Left lobe of liver (tissue), 2 donors: ENCODE measurements around the gene CR2. TPM values are rescaled to one million over a fixed set of nuclear protein-coding genes. Genes with fewer than 3 reads are reported as not detected.
"Not testable (repeated sequence)": the region's sequence is repeated elsewhere in the genome, so short reads cannot be mapped to it uniquely, and the experiment has no call there.

Experiments
- ATAC-seq: fragments of 200-7000 bp; cut with Tn5 transposase; one replicate; pipeline ENCODE4 v1.9.1; 2020; ENCODE audit warnings: mild to moderate bottlenecking, moderate library complexity
- DNase-seq: peaks from one replicate; pipeline ENCODE4 v3.0.0-alpha.2; 2020; ENCODE audit warnings: low spot score
- total RNA-seq: library from RNA; stranded (reverse); gene quantifications from one replicate; pipeline ENCODE4 v1.2.1, GENCODE V29; 2021
- donor health status: DM: no; HTN: no; CAD: no; lungs with moderate emphysema.
- donor health status: DM: no; HTN: yes; CAD: no.

CR2 gene
- total RNA-seq, 1 donor from 2014 or later = 0.08 TPM

DNA sequence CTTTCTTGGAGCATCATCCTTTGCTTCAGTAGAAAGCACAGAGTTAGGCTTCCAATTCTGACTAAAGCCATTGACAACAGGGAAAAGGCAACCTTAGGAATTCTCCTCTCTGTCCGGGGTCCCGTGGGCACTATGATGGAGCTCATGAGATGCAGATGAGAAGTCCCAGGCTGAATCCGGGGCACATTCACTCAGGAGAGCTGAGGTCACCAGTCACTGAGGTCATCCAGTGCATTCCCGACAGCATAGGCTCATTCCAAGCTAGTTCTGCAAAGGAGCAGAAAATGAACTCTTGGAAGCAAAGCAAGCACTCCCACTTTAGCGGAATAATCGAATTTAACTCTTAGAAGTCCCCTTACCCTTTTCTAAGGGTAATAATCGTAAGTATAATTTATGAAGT, 48.6 kb downstream of the CR2 start:
- DNase-seq (no peak), ATAC-seq (no peak)

DNA sequence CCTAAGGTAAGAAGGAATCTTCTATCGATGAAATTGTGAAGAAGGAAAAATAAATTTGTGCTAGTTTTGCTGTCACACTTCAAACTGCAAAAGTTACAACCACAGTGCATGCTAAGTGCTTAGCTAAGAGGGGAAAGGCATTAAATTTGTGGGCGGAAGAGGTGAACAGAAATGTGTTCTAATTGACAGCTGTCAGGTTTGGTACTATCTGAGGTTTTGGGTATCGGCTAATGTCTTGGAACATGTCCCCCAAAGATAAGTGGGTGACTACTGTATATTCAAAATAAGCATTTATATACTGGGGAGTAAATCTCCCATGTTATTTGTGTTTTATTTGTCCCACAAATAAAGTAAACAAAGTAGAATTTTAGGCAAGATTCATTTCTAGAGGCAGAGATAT, 49.8 kb downstream of the CR2 start:
- DNase-seq (no peak), ATAC-seq (no peak)

DNA sequence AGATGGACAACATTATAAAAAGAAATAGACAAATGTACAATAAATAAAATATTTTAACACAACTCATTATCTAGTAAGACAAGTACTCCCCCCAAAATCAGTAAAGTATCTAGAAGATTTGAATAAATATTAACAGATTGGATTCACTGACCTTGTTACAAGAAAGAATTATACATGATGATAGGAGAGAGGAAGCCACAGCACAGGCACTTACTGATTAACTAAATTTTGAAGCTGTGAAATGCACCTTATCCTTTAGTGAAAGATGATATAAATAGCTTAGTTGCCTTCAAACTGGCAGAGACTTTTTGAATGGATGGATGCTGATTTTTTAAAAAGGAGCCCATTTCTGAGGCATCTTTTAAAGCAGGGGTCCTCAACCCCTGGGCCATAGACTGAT, 50.3 kb downstream of the CR2 start:
- DNase-seq (no peak), ATAC-seq (no peak)

DNA sequence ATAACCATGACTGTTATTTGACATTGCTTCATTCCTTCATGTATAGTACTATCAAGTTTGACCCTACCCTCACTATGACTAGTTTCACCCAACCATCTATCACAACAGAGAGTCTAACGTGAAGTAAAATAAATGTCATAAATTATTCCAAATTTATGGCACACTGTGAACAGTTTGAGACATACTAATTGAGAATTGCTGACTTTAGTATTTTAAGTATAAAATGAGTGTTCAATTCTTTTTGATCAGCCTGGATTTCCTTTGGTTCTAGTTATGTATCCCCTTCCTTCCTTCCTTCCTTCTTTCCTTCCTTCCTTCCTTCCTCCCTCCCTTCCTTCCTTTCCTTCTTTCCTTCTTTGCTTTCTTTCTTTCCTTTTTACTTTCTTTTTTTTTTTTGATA, 56.3 kb downstream of the CR2 start:
- no peak for ATAC-seq
- no peak for DNase-seq

DNA sequence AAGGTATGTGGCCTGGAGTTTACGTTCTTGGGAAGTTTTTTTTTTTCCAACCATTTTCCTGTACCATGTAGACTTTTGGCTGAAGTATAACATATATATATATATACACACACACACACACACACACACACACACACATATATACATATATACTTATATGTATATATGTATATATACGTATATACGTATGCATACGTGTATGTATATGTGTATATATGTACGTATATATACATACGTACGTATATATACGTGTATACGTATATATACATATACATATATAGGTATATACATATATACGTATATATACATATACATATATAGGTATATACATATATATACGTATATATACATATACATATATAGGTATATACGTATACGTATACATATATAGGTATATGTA, 60.8 kb downstream of the CR2 start:
- ATAC-seq = no peak
- DNase-seq = no peak

DNA sequence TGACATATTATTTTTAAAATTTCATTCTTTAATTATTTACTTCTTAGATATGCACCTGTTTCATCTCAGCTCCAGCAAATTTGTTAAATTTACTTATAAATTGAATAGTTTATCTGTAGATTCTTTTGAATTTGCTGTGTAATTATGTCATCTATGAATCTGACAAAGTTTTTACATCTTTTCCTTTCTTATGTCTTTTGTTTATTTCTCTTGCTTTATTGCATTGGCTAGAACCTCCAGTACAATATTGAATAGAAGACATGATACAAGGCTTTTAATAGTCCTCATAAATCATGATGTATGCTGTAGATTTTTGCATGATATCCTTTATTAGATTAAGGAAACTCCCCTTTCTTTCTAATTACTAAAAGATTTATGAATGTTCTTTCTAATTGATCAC, 62.6 kb downstream of the CR2 start:
- ATAC-seq (no peak), DNase-seq (no peak)

DNA sequence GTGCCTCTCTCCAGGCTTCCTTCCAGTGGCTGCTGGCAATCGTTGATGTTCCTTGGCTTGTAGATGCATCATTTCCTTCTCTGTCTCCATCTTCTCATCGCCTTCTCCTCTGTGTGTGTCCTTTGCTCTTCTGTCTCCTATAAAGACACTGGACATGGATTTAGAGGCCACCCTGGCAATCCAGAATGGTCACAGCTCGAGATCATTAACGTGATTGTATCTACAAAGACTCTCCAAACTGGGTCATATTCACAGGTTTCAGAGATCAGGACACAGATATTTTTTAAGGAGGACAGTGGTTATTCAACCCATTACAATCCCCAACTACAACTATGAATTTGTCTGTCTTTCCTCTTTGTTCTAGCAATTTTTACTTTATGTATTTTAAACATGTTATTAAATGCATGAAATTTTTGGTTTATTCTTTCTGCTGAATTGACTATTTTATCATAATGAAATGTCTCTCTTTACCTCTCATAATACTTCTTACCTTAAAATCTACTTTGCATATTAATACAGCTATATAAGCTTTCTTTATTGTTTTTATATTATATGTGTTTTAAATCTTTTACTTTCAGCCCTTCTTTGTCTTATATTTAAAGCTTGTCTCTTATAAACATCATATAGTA, 64.6 kb downstream of the CR2 start:
- DNase-seq (no peak), ATAC-seq (no peak)

DNA sequence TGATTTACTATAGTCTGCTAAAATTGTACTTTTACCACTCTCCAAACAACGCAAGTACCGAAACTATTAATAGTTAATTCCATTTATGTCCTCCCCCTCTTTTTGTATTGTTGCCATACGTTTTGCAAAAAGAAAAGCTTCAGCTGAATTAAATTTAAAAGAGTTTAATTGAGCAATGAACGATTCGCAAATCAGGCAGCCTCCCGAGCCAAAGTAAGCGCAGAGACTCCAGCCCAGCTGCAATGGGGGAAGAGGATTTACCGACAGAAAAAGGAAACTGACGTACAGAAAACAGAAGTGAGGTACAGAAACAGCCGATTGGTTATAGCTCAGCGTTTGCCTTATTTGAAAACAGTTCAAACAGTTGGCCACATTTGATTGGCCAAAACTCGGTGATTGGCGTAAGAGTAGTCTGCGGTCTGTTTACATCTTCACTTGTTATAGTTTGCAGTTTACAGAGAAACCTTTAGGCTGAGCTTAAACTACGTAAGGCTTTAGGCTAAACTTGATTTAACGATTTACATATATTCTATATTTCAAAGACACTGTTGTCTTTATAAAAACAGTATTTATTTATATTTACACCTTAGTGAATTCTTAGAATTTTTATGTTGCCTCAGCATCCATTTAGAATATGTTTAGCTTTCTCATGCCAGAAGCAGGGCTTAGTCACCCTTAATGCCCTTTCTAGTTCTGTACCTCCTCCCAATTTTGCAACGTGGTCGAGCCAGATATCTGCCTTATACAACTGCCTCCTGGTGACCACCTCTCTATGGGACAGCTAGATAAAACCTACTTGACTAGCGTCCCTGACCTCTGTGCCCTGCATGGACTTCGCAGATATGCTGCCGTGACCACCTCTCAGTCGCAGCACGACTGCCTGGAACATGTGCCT, 65.6 kb downstream of the CR2 start:
- ATAC-seq (no peak), DNase-seq (no peak)

DNA sequence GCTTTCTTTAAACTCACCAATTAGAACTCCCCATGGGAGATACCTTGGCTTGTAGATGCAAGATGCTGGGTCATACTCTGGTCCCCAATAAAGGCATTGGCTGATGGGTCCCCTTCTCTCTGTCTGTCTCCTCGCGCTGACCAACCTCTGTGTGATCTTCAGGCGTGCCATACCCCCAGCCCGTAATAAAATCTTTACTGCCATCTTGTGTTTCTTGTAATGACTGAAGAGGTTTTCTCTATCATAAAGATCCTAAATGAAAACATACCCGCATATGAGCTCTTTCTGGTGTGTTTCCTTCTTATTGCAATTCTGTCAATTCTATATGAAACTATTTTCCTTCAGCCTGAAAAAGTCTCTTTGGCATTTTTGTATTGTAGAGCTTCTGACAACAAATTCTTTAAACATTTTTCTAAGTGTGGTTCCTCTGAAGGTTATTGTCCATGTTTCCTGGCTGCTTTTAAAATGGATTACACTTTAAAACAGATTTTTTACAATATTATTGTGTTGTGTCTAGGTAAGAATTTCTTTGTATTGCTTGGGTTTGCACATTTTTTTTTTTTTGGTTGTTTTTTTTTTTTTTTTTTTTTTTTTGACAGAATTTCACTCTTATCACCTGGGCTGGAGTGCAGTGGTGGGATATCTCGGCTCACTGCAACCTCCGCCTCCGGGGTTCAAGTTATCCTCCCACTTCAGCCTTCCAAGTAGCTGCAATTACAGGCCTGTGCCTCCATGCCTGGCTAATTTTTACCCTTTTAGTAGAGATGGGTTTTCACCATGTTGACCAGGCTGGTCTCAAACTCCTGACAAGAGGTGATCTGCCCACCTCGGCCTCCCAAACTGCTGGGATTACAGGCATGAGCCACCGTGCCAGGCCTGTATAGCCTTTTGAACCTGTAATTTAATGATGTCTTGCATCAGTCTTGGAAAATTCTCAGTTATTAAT, 66.5 kb downstream of the CR2 start:
- not testable (repeated sequence) for ATAC-seq, DNase-seq

DNA sequence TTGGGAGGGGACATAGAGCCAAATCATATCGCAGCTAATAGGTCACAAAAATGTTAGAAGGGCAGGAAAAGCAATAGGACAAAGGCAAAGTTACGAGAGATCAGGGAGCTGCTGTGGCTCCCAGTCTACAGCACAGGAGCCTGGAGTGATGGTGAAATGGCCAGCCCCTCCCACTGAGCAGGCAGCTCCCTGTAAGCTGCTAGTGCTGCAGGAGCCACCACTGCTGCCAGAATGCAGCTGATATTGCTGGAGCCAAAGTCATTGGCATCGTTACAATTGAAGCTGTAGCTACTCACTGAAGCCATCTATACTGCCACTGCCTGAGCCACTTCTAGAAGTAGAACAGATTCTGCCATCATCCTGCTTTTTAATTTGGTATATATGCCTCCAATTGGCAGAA, 71.1 kb downstream of the CR2 start:
- not testable (repeated sequence) for DNase-seq
- ATAC-seq = peak; percentile 41

DNA sequence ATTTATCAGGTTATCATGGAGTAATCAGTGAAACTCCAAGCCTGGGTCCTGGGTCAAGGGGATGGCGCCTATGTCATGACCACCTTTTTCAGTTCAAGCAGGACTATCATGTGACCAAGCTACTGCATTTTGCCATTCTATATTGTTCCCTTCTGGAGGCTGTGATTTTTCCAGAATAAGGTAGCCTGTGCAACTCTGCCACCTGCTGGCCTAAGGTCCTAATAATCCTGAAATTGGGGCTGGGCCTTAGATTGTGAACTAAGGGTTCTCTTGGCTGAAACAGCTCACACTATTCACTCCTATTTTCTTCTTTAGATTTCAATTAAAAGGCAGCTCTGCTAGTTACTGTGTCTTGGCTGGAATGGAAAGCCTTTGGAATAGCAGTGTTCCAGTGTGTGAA, 74.3 kb downstream of the CR2 start:
- peak; percentile 84 for ATAC-seq
- DNase-seq = not testable (repeated sequence)

DNA sequence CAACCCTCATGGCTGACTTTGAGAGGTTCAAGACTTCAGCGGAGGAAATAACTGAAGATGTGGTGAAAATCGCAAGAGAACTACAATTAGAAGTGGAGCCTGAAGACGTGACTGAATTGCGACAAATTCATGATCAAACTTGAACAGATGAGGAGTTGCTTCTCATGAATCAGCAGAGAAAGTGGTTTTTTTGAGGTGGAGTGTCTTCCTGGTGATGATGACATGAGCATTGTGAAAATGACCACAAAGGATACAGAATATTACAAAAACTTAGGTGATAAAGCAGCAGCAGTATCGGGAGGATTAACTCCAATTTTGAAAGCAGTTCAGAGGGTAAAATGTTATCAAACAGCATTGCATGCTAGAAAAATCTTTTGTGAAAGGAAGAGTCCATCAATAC, 82.1 kb downstream of the CR2 start:
- not testable (repeated sequence) for ATAC-seq, DNase-seq

Other genes starting within 250 kb of the CR2 start
- 9.8 TPM for gene CD55, start 132.7 kb upstream of the CR2 start, total RNA-seq
- 1.0 TPM for gene CR1, start 41.8 kb downstream of the CR2 start, total RNA-seq
- gene CR1L, start 190.8 kb downstream of the CR2 start, total RNA-seq = 0.43 TPM